ENCODE results near the gene NR5A2.

Gene NR5A2

DNA sequence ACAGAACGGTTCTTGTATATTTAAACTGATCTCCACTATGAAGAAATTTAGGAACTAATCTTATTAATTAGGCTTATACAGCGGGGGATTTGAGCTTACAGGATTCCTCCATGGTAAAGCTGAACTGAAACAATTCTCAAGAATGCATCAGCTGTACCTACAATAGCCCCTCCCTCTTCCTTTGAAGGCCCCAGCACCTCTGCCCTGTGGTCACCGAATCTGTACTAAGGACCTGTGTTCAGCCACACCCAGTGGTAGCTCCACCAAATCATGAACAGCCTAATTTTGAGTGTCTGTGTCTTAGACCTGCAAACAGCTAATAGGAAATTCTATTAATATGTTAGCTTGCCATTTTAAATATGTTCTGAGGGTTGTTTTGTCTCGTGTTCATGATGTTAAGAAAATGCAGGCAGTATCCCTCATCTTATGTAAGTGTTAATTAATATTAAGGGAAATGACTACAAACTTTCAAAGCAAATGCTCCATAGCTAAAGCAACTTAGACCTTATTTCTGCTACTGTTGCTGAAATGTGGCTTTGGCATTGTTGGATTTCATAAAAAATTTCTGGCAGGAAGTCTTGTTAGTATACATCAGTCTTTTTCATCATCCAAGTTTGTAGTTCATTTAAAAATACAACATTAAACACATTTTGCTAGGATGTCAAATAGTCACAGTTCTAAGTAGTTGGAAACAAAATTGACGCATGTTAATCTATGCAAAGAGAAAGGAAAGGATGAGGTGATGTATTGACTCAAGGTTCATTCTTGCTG, 147.2 kb downstream of the NR5A2 start:
- H3K27ac ChIP-seq, result no peak overlapping the region
- TF ChIP-seq ZFX (IDR thresholded peaks at IDR 0.05; ENCODE audit: borderline replicate concordance) (no peak), CTCF (IDR thresholded peaks at IDR 0.05) (no peak)

DNA sequence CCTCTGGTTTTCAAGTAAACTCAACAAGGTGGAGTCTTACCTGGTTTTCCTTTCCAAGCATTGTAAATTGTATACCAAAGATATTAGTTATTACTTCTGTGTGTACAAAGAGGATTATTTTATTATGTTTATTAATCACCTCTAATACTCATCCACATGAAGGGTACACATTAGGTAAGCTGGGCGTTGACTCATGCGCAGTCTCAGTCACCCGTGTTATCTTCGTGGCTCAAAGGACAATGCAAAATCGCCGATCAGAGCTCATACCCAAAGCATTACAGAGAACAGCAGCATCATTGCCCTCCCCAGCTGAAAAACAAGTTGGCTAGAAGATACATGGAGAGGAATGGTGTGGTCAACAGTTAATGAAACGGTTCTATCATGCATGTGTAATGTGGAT, 148.7 kb downstream of the NR5A2 start:
- TF ChIP-seq CTCF (IDR thresholded peaks at IDR 0.05) (no peak), ZFX (IDR thresholded peaks at IDR 0.05; ENCODE audit: borderline replicate concordance) (no peak)
- H3K27ac ChIP-seq, result no peak overlapping the region

GRCh38 chr1:200176798-200177197, 149.3 kb downstream of the NR5A2 start:
- no peak for TF ChIP-seq ZFX (IDR thresholded peaks at IDR 0.05; ENCODE audit: borderline replicate concordance)
- no peak for TF ChIP-seq CTCF (IDR thresholded peaks at IDR 0.05)
- no peak overlapping the region for H3K27ac ChIP-seq

DNA sequence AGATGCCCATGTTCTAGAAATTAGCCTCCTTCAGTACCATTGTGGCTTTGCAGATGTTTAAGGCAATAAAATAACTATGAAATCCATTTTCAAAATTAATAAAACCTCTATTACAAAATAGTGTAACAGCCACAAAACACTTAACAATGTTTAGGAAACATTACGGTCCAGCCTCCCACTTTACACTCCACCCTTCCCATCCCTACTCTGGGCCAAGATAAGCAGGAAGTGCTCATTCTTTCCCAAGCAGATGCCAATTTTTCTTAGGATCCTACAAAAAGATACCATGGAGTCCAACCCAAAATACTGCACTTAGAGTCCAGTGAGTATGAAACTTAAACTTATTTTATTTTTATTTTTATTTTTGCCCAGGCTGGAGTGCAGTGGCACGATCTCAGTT, 150.8 kb downstream of the NR5A2 start:
- H3K27ac ChIP-seq, result no peak overlapping the region
- no peak for TF ChIP-seq ZFX (IDR thresholded peaks at IDR 0.05; ENCODE audit: borderline replicate concordance)
- TF ChIP-seq CTCF (IDR thresholded peaks at IDR 0.05), result no peak

GRCh38 chr1:200179126-200179780, 151.7 kb downstream of the NR5A2 start:
- H3K27ac ChIP-seq, result no peak overlapping the region
- TF ChIP-seq CTCF (IDR thresholded peaks at IDR 0.05) (no peak), ZFX (IDR thresholded peaks at IDR 0.05; ENCODE audit: borderline replicate concordance) (no peak)

- TF ChIP-seq CTCF (IDR thresholded peaks at IDR 0.05), result no peak
- no peak for TF ChIP-seq ZFX (IDR thresholded peaks at IDR 0.05; ENCODE audit: borderline replicate concordance)
- no peak overlapping the region for H3K27ac ChIP-seq
Observed at GRCh38 chr1:200179781-200180160, 152.3 kb downstream of the NR5A2 start.

DNA sequence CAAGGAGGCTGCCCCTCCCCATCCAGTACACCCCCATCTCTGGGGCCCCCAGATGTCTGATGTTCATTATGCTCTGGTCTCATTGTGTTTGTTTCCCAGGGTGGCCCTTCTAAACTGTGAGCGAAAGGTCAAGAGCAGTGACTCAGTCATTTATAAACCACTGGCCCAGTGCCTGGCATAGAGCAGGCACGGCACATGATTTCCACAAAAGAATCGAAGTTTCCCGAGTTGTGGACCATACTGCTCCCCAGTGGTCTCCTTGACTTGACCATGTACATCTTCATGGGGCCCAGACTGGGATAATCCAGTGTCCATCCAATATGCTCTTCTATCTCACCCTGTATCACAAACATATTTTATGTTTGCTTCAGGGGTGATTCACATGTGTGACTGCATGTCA, 153.3 kb downstream of the NR5A2 start:
- TF ChIP-seq CTCF (IDR thresholded peaks at IDR 0.05) (no peak), ZFX (IDR thresholded peaks at IDR 0.05; ENCODE audit: borderline replicate concordance) (no peak)
- H3K27ac ChIP-seq, result no peak overlapping the region

All from 22Rv1 (cell line).